ENCODE measurements around the gene COL4A2.

- no peak for TF ChIP-seq POLR2AphosphoS5 (IDR thresholded peaks at IDR 0.05)
- TF ChIP-seq, protein P1, sequence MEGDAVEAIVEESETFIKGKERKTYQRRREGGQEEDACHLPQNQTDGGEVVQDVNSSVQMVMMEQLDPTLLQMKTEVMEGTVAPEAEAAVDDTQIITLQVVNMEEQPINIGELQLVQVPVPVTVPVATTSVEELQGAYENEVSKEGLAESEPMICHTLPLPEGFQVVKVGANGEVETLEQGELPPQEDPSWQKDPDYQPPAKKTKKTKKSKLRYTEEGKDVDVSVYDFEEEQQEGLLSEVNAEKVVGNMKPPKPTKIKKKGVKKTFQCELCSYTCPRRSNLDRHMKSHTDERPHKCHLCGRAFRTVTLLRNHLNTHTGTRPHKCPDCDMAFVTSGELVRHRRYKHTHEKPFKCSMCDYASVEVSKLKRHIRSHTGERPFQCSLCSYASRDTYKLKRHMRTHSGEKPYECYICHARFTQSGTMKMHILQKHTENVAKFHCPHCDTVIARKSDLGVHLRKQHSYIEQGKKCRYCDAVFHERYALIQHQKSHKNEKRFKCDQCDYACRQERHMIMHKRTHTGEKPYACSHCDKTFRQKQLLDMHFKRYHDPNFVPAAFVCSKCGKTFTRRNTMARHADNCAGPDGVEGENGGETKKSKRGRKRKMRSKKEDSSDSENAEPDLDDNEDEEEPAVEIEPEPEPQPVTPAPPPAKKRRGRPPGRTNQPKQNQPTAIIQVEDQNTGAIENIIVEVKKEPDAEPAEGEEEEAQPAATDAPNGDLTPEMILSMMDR (IDR thresholded peaks at IDR 0.05): no peak
These were observed 42.2 kb downstream of the COL4A2 start for GRCh38 chr13:110349239-110349638.

Measured in suprapubic skin (tissue), 3 donors.